NCI-H460 (cell line): ENCODE data around the gene SEPTIN12. TPM values are rescaled to one million over a fixed set of nuclear protein-coding genes. Genes with fewer than 3 reads are reported as not detected.
A peak's percentile ranks its signal among the peaks of the same experiment; 100 is the strongest.

Source experiments
- DNase-seq: peaks from one replicate; pipeline ENCODE4 v3.0.0-alpha.2; 2016; ENCODE audit warnings: low read depth; ENCODE audit errors: extremely low read depth
- small RNA-seq, 2 experiments: library from RNA; depleted of rRNA; stranded (forward); fragments of <200 nt; gene quantifications; one replicate each; pipeline ENCODE3, GENCODE V24; 2014
- total RNA-seq: library from RNA; depleted of rRNA; stranded (reverse); fragments of >200 nt; shearing (Covaris generic); gene quantifications from 2 replicates; pipeline ENCODE4 v1.2.3, GENCODE V29; 2014; rRNA removed

The SEPTIN12 gene
- total RNA-seq, 1 experiment from 2014 or later, result not detected

GRCh38 chr16:4734063-4734729 is 53.9 kb downstream of the SEPTIN12 start, which contains the start of the genes ANKS3 and DNAAF8:
TSS of gene ANKS3 (minus strand) at chr16:4734271. CDS start at chr16:4730149, 4,122 bp downstream.
TSS of gene DNAAF8 (plus strand) at chr16:4734537. CDS start at chr16:4736515, 1,978 bp downstream.
- peak; percentile 97 for DNase-seq

DNA sequence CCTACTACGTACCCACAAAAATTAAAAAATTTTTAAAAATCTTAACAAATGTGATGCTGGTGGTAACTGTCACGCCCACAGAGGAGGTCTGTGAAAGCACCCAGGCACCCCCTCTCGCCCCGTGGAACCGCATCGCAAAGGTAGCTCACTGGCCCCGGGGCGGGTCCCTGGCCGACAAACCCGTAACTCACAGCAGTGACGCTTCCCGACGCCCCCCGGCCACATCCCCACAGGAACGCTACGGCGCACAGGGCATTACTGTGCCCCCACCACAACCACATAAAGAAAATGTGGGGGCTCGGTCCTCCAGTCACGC is 54.4 kb downstream of the SEPTIN12 start:
- no peak for DNase-seq

- DNase-seq, result no peak
Measured at GRCh38 chr16:4733211-4733742, 54.9 kb downstream of the SEPTIN12 start.

DNA sequence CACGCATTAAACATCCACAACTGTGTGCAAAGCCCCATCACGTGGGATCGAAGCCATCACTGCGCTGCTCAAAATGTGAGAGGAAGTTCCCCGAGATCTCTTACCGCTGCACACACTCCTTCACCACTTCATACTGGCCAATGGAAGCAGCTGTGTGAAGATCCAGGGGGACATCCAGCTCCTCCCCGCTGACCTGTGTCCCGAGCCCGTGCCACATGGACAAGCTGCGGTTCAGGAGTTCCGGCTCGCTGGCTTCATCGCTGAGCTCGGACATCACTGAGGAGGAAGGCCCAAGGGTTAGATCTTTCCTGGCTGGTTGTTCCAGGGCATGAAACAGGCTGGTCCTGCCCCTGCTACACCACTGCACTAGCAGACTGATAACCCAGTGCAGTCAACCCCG is 58.3 kb downstream of the SEPTIN12 start:
- no peak for DNase-seq

GRCh38 chr16:4728676-4729075 is 59.5 kb downstream of the SEPTIN12 start:
- no peak for DNase-seq

Small RNA genes within 50 kb of the gene (small RNA-seq; reads per million reads assigned to genes)
- gene RF00017, result 0 reads per million in 2 experiments

Other genes with a start within 250 kb of the SEPTIN12 start
- 4.7 and 5.3 TPM in 2 replicates for gene CDIP1, start 249.6 kb downstream of the SEPTIN12 start, total RNA-seq
- not detected in 2 replicates for gene C16orf96, start 232.0 kb downstream of the SEPTIN12 start, total RNA-seq
- 10.7 and 11.5 TPM in 2 replicates for gene UBALD1, start 173.5 kb downstream of the SEPTIN12 start, total RNA-seq
- gene MGRN1, start 163.5 kb downstream of the SEPTIN12 start, total RNA-seq, result 13.6 and 15.3 TPM in 2 replicates
- gene NUDT16L1, start 94.8 kb downstream of the SEPTIN12 start, total RNA-seq, result 5.5 and 7.8 TPM in 2 replicates
- 8.2 and 13.8 TPM in 2 replicates for gene ANKS3, start 54.1 kb downstream of the SEPTIN12 start, total RNA-seq
- 0.15 and 0.26 TPM in 2 replicates for gene DNAAF8, start 53.8 kb downstream of the SEPTIN12 start, total RNA-seq
- gene ZNF500, start 21.2 kb downstream of the SEPTIN12 start, total RNA-seq, result 6.2 and 7.0 TPM in 2 replicates
- gene SMIM22, start 7.0 kb upstream of the SEPTIN12 start, total RNA-seq, result not detected in 2 replicates
- 5.3 and 9.5 TPM in 2 replicates for gene ROGDI, start 14.3 kb upstream of the SEPTIN12 start, total RNA-seq
- gene GLYR1, start 58.9 kb upstream of the SEPTIN12 start, total RNA-seq, result 21.8 and 31.1 TPM in 2 replicates
- 25.2 and 27.1 TPM in 2 replicates for gene UBN1, start 59.1 kb upstream of the SEPTIN12 start, total RNA-seq
- 2.5 and 3.5 TPM in 2 replicates for gene PPL, start 148.8 kb upstream of the SEPTIN12 start, total RNA-seq
- gene SEC14L5, start 170.0 kb upstream of the SEPTIN12 start, total RNA-seq, result 0.02 and 0.12 TPM in 2 replicates
- gene NAGPA, start 245.6 kb upstream of the SEPTIN12 start, total RNA-seq, result 15.2 and 18.9 TPM in 2 replicates